GM23248 (cell line): ENCODE data around the gene MORN1. TPM values are rescaled to one million over a fixed set of nuclear protein-coding genes. Genes with fewer than 3 reads are reported as not detected.

Experiments used
- DNase-seq: peaks from one replicate; pipeline ENCODE4 v3.0.0-alpha.2; 2015
- H2AFZ ChIP-seq: fragments of 200-600 bp; sonication (generic); 2 replicates; pipeline ENCODE4 v1.6.1; 2016; ENCODE audit warnings: antibody characterized with exemption
- H3F3A ChIP-seq: fragments of 200-600 bp; sonication (generic); 2 replicates; pipeline ENCODE4 v1.6.1; 2016; ENCODE audit warnings: mild to moderate bottlenecking, antibody characterized with exemption, mixed run types; ENCODE audit not compliant: insufficient read depth
- H3K27ac ChIP-seq: fragments of 200-600 bp; sonication (generic); 2 replicates; pipeline ENCODE4 v1.5.1; 2016; ENCODE audit warnings: mild to moderate bottlenecking
- H3K27me3 ChIP-seq: fragments of 200-600 bp; sonication (generic); replicated peaks from 2 replicates; pipeline ENCODE4 v1.6.1; 2016; ENCODE audit warnings: mild to moderate bottlenecking; ENCODE audit not compliant: insufficient read depth
- H3K36me3 ChIP-seq: fragments of 200-600 bp; sonication (generic); 2 replicates; pipeline ENCODE4 v1.6.1; 2016; ENCODE audit warnings: low read depth, mild to moderate bottlenecking
- H3K4me1 ChIP-seq: fragments of 200-600 bp; sonication (generic); 2 replicates; pipeline ENCODE4 v1.6.1; 2016; ENCODE audit warnings: mild to moderate bottlenecking; ENCODE audit not compliant: insufficient read depth
- H3K4me2 ChIP-seq: fragments of 200-600 bp; sonication (generic); one replicate; pipeline ENCODE4 v1.6.1; 2016; ENCODE audit warnings: mild to moderate bottlenecking; ENCODE audit not compliant: unreplicated experiment
- H3K4me3 ChIP-seq: fragments of 200-600 bp; sonication (generic); 2 replicates; pipeline ENCODE4 v1.5.1; 2016; ENCODE audit warnings: mild to moderate bottlenecking
- H3K79me2 ChIP-seq: fragments of 200-600 bp; sonication (generic); 2 replicates; pipeline ENCODE4 v1.6.1; 2016; ENCODE audit warnings: mild to moderate bottlenecking; ENCODE audit not compliant: insufficient read depth
- H3K9ac ChIP-seq: fragments of 200-600 bp; sonication (generic); 2 replicates; pipeline ENCODE4 v1.6.1; 2016; ENCODE audit warnings: mild to moderate bottlenecking
- H3K9me2 ChIP-seq: fragments of 200-600 bp; sonication (generic); 2 replicates; pipeline ENCODE4 v1.6.1; 2016; ENCODE audit warnings: mixed run types, mild to moderate bottlenecking, moderate library complexity; ENCODE audit not compliant: insufficient read depth
- H3K9me3 ChIP-seq: fragments of 200-600 bp; sonication (generic); one replicate; pipeline ENCODE4 v1.6.1; 2017; ENCODE audit warnings: low read depth
- H4K20me1 ChIP-seq: fragments of 200-600 bp; sonication (generic); 2 replicates; pipeline ENCODE4 v1.6.0; 2016; ENCODE audit not compliant: insufficient read depth
- EZH2 ChIP-seq: fragments of 200-600 bp; sonication (generic); IDR thresholded peaks from 2 replicates; pipeline ENCODE4 v1.6.1; 2018; ENCODE audit warnings: antibody characterized with exemption, mild to moderate bottlenecking; ENCODE audit not compliant: insufficient read depth, poor library complexity, severe bottlenecking
- EZH2phosphoT487 ChIP-seq: fragments of 200-600 bp; sonication (generic); IDR thresholded peaks from 2 replicates; pipeline ENCODE4 v1.6.1; 2018; ENCODE audit warnings: antibody characterized with exemption, moderate library complexity, mild to moderate bottlenecking, low read depth; ENCODE audit not compliant: insufficient read depth
- WGBS, 2 experiments: methylation state at CpG; one replicate each; pipeline ENCODE4 v1.1.6; 2015 to 2017; ENCODE audit warnings: low lambda C conversion rate in 2 of 2, low coverage in 1 of 2; ENCODE audit errors: missing lambda C conversion rate in 2 of 2; 5-methylcytosine and 5-hydroxymethylcytosine counted together
- in situ Hi-C: fragments of 300-500 bp; cut with MboI; formaldehyde crosslinking; loops from 2 replicates; pipeline ENCODE4 v1.15.0; 2020
- polyA plus RNA-seq: library from polyadenylated mRNA; unstranded; fragments of >200 nt; fragmentation: Nextera tagmentation; extraction: Ambion mirVana; gene quantifications from 2 replicates; pipeline ENCODE4 v1.2.1, GENCODE V29; 2016
- total RNA-seq: library from RNA; depleted of rRNA; stranded (reverse); fragments of >200 nt; shearing (Covaris generic); gene quantifications from 2 replicates; pipeline ENCODE4 v1.2.3, GENCODE V29; 2014

Gene MORN1
- total and polyA plus RNA-seq, 2 experiments from 2014 or later = 7.2 to 8.8 TPM

GRCh38 chr1:2350501-2350900 lies 40.9 kb downstream of the MORN1 start:
- Histone ChIP-seq H2AFZ (no peak overlapping the region), H3K27me3 (no peaks in the 10 kb centered on the region), H3K4me1 (no peaks in the 10 kb centered on the region), H3K9me3 (no peaks in the 10 kb centered on the region), H3K36me3 (no peaks in the 10 kb centered on the region), H3K4me3 (no peak overlapping the region), H3K4me2 (no peak overlapping the region), H4K20me1 (no peaks in the 10 kb centered on the region), H3F3A (no peaks in the 10 kb centered on the region), H3K79me2 (no peaks in the 10 kb centered on the region), H3K9ac (no peak overlapping the region), H3K9me2 (no peaks in the 10 kb centered on the region), H3K27ac (no peak overlapping the region)
- WGBS, 2 experiments = 77 to 80% methylated on average over 10 of the region's 10 CpGs
- in situ Hi-C loops = no loop called here
- DNase-seq = no peak
- no peak for TF ChIP-seq EZH2
- TF ChIP-seq EZH2phosphoT487 = no peak

- H3K27me3 ChIP-seq = no peaks in the 10 kb centered on the region
- 70 to 75% methylated on average over 9 of the region's 9 CpGs for WGBS, 2 experiments
- H4K20me1 ChIP-seq = no peaks in the 10 kb centered on the region
- no peaks in the 10 kb centered on the region for H3K36me3 ChIP-seq
- no peaks in the 10 kb centered on the region for H3K79me2 ChIP-seq
- no peak for DNase-seq
- no peak overlapping the region for H2AFZ ChIP-seq
- no peaks in the 10 kb centered on the region for H3K4me1 ChIP-seq
- in situ Hi-C loops = no loop called here
- no peak overlapping the region for H3K4me2 ChIP-seq
- no peaks in the 10 kb centered on the region for H3K9me2 ChIP-seq
- H3F3A ChIP-seq = no peaks in the 10 kb centered on the region
- TF ChIP-seq EZH2 = no peak
- no peak overlapping the region for H3K27ac ChIP-seq
- no peaks in the 10 kb centered on the region for H3K9me3 ChIP-seq
- no peak overlapping the region for H3K9ac ChIP-seq
- no peak overlapping the region for H3K4me3 ChIP-seq
Observed at GRCh38 chr1:2349806-2350205, 41.5 kb downstream of the MORN1 start.

DNA sequence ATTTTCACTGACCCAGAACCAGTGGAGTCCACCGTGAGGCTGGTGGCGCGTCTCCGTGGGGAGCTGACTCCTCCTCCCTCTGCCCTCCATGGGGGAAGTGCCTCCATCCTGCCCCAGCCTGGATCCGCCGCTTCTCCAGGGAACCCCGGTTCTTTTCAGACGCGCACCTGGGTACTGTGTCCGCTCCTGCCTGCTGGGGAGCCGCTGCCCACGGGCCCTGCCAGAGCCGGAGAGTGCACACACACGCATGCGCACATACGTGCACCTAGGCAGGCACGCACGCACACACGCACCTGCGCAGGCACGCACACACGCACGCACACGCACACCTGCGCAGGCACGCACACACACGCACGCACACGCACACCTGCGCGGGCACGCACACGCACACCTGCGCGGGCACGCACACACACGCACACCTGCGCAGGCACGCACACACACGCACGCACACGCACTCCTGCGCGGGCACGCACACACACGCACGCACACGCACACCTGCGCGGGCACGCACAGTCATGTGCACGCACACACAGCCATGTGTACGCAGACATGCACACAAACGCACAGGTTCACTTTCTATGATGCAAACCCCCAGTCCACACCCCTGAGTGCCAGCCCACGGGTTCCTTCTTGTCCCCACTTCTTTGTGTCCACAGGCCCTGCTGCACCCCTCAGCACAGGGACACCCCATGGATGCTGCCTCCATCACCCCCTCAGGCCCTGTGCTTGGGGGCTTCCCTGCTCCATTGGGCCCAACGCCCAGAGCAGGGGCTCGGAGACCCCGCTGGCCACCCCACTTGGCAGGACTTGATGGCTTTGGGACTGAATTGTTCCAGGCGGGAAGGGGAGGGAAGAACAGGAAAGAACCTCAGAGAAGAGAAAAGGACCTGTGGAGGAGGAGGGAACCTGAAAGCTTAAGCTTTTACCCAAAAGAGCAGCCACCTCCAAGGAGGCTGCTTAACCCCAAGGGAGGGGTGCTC lies 42.7 kb downstream of the MORN1 start:
- H3K9ac ChIP-seq = no peak overlapping the region
- no peak overlapping the region for H3K4me3 ChIP-seq
- TF ChIP-seq EZH2phosphoT487 = no peak
- no peak for TF ChIP-seq EZH2
- no peaks in the 10 kb centered on the region for H3K9me2 ChIP-seq
- no peaks in the 10 kb centered on the region for H3F3A ChIP-seq
- WGBS, 2 experiments = 86 to 88% methylated on average over 28 to 59 of the region's 59 CpGs
- H2AFZ ChIP-seq = no peak overlapping the region
- H3K4me1 ChIP-seq = no peaks in the 10 kb centered on the region
- in situ Hi-C loops = no loop called here
- H4K20me1 ChIP-seq = no peaks in the 10 kb centered on the region
- no peaks in the 10 kb centered on the region for H3K27me3 ChIP-seq
- H3K36me3 ChIP-seq = no peaks in the 10 kb centered on the region
- no peaks in the 10 kb centered on the region for H3K79me2 ChIP-seq
- no peaks in the 10 kb centered on the region for H3K9me3 ChIP-seq
- H3K4me2 ChIP-seq = no peak overlapping the region
- DNase-seq = no peak
- H3K27ac ChIP-seq = no peak overlapping the region

GRCh38 chr1:2347896-2348295 lies 43.5 kb downstream of the MORN1 start:
- Histone ChIP-seq H3K27me3 (no peaks in the 10 kb centered on the region), H3K79me2 (no peaks in the 10 kb centered on the region), H3K36me3 (no peaks in the 10 kb centered on the region), H4K20me1 (no peaks in the 10 kb centered on the region), H3K27ac (no peak overlapping the region), H3K9me3 (no peaks in the 10 kb centered on the region), H3K9me2 (no peaks in the 10 kb centered on the region), H3F3A (no peaks in the 10 kb centered on the region), H3K4me3 (no peak overlapping the region), H3K4me1 (no peaks in the 10 kb centered on the region), H3K9ac (no peak overlapping the region), H3K4me2 (no peak overlapping the region), H2AFZ (no peak overlapping the region)
- 76 to 83% methylated on average over 23 of the region's 23 CpGs for WGBS, 2 experiments
- DNase-seq = no peak
- TF ChIP-seq EZH2 (no peak), EZH2phosphoT487 (no peak)
- in situ Hi-C loops = no loop called here
